GM12864 (cell line): ENCODE results near the gene ALK.

ENCODE experiments used
- DNase-seq: peaks from one replicate; pipeline ENCODE4 v3.0.0-alpha.2; 2011; ENCODE audit warnings: low read depth
- H3K4me3 ChIP-seq: 2 replicates; pipeline ENCODE4 v1.5.1; 2011; ENCODE audit warnings: mild to moderate bottlenecking, low read depth, low read length, control low read depth
- CTCF ChIP-seq: IDR thresholded peaks from 2 replicates; pipeline ENCODE4 v1.5.1; 2011; ENCODE audit warnings: low read depth, mild to moderate bottlenecking, moderate library complexity, low read length, control low read depth, inconsistent platforms; ENCODE audit errors: missing control alignments

The ALK gene

GRCh38 chr2:29370581-29371125 lies 550.7 kb downstream of the ALK start:
- no peak for TF ChIP-seq CTCF
- DNase-seq = no peak
- H3K4me3 ChIP-seq = no peak overlapping the region

GRCh38 chr2:29370173-29370572 lies 551.2 kb downstream of the ALK start:
- H3K4me3 ChIP-seq = no peak overlapping the region
- no peak for TF ChIP-seq CTCF
- DNase-seq = no peak

- H3K4me3 ChIP-seq = no peak overlapping the region
- DNase-seq = no peak
- TF ChIP-seq CTCF = no peak
Measured at GRCh38 chr2:29368659-29369040, 552.7 kb downstream of the ALK start.

- no peak overlapping the region for H3K4me3 ChIP-seq
- TF ChIP-seq CTCF = no peak
- DNase-seq = no peak
Measured at GRCh38 chr2:29367986-29368658, 553.3 kb downstream of the ALK start.

- H3K4me3 ChIP-seq = no peak overlapping the region
- no peak for TF ChIP-seq CTCF
- no peak for DNase-seq
Measured at GRCh38 chr2:29363111-29363510, 558.3 kb downstream of the ALK start.

- H3K4me3 ChIP-seq = no peak overlapping the region
- TF ChIP-seq CTCF = no peak
- DNase-seq = no peak
Measured at GRCh38 chr2:29361231-29361630, 560.2 kb downstream of the ALK start.
